Right ventricle myocardium superior (tissue), 1 donor: ENCODE data around the gene CPD. TPM values are rescaled to one million over a fixed set of nuclear protein-coding genes. Genes with fewer than 3 reads are reported as not detected.
A peak's percentile ranks its signal among the peaks of the same experiment; 100 is the strongest.
"Not testable (repeated sequence)": the region's sequence is repeated elsewhere in the genome, so short reads cannot be mapped to it uniquely, and the experiment has no call there.

Source experiments
- ATAC-seq: fragments of 200-7000 bp; cut with Tn5 transposase; one replicate; pipeline ENCODE4 v1.9.1; 2020; ENCODE audit warnings: mild to moderate bottlenecking; ENCODE audit not compliant: poor library complexity
- DNase-seq: peaks from one replicate; pipeline ENCODE4 v3.0.0-alpha.2; 2020
- intact Hi-C: fragments of 100-400 bp; cut with DNase I; formaldehyde crosslinking; loops from one replicate; pipeline ENCODE4 v1.11.2; 2022
- long read RNA-seq: library from polyadenylated mRNA; unstranded; transcript quantifications from one replicate; pipeline ENCODE4 v2.0.0, GENCODE V29; 2021
- total RNA-seq: library from RNA; stranded (reverse); fragmentation: NEBNext Ultra II Directional; extraction: Animal tissue kit (Norgen Biotek cat#: 25700); gene quantifications from one replicate; pipeline ENCODE4 v1.2.1, GENCODE V29; 2021
- donor health status: DM: no; HTN: yes; CAD: no; lungs with severe emphysema.

The CPD gene
- total RNA-seq = 16.1 TPM
- long read RNA-seq, full-length matches to known transcripts = 9 of 11 reads
- long read RNA-seq, partial matches to known transcripts = 0 of 11 reads
- long read RNA-seq, other reads (novel, unspliced or antisense) = 2 of 11 reads

DNA sequence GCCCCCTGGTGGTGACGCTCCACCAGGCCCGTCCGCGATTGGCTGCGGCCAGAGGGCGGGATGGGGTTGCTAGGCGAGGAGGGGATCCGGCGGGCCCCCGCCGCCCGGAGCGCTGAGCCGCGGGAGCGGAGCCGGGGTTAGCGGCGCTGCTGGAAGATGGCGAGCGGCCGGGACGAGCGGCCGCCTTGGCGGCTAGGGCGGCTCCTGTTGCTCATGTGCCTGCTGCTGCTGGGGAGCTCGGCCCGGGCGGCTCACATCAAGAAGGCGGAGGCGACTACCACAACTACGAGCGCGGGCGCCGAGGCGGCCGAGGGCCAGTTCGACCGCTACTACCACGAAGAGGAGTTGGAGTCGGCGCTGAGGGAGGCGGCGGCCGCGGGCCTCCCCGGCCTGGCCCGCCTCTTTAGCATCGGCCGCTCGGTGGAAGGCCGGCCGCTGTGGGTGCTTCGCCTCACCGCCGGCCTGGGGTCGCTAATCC, at the start of gene CPD:
TSS of gene CPD (plus strand) at position 103 of the 478 bp plus-strand sequence. CDS start at position 157, 54 bp downstream.
- peak; percentile 99 for ATAC-seq

GRCh38 chr17:30332057-30332542, 46.6 kb upstream of the CPD start:
- no peak for DNase-seq
- ATAC-seq = no peak
- intact Hi-C loops = no loop called here

More for the DNA sequence above, at the start of gene CPD:
- DNase-seq = peak; percentile 98
- intact Hi-C loops = loop anchor here (5.0 kb wide), 1 partner anchor 37 kb away; no protein-coding TSS in a partner anchor

GRCh38 chr17:30333503-30334360, 45.0 kb upstream of the CPD start, which contains the start of gene TMIGD1:
TMIGD1 (minus strand) TSS chr17:30334057; CDS start chr17:30332133, 1,924 bp downstream.
- intact Hi-C loops = no loop called here
- ATAC-seq = no peak
- DNase-seq = no peak

DNA sequence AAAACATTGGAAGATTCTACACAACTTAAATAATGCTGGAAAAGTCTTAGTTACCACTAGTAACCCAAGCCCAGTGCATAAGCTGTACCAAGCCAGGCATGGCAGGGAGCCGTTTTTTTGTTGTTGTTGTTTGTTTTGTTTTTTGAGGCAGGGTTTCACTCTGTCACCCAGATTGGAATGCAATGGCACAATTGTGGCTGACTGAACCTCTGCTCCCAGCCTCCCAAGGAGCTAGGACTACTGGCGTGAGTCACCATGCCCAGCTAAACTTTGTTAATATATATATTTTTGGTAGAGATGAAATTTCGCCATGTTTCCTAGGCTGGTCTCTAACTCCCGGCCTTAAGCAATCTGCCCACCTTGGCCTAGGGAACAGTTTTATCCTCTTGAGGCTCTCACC, 44.3 kb upstream of the CPD start:
- no peak for DNase-seq
- ATAC-seq = no peak
- intact Hi-C loops = no loop called here

- ATAC-seq = peak; percentile 37
- intact Hi-C loops = no loop called here
- DNase-seq = no peak
Observed at GRCh38 chr17:30336369-30337171, 42.2 kb upstream of the CPD start.

- ATAC-seq (no peak), DNase-seq (no peak)
- intact Hi-C loops = no loop called here
Observed at GRCh38 chr17:30337393-30337999, 41.2 kb upstream of the CPD start.

DNA sequence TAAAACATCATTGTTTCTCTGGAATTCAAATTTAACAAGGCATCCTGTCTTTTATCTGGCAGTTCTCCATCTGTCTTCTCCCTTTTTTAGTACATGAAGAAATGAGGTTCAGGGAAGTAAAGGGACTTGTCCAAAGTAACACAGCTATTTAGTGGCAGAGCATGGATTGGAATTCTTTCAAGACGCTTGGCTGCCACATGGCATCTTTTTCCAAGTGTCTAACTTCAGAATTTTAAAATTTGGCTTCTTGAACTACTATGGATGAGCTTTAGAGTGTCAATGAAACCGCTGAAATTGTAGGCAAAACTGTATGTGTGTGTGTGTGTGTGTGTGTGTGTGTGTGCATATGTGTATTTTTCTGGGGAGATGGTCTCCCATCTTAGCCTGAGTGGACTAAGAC, 39.6 kb upstream of the CPD start:
- ATAC-seq (no peak), DNase-seq (no peak)
- intact Hi-C loops = no loop called here

DNA sequence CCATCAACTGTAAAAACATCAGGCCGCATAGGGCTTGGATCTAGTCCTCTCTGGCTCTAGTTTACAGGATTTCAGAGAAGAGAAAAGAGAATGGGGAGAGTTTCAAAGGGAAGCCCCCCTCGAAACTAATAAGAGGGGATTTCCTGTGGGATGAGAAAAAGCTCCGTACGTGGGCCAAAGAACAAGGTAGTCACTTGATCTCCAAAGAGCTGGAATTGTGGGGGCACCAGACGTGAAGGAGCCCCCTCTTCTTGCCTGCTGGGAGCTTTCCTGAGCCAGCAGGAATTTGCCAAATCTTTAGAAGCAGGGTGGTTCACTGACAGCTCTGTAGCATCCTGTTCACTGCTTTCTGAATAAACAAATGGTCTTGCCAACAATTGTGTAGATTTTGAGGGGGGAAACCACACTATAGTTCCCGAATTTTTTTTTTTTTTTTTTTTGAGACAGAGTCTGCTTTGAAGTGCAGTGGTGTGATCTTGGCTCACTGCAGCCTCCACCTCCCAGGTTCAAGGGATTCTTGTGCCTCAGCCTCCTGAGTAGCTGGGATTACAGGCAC, 37.8 kb upstream of the CPD start:
- intact Hi-C loops = loop anchor here (5.0 to 10.0 kb wide), 2 partner anchors 36 to 124 kb away; partner anchors contain the start of gene CPD
- no peak for DNase-seq
- no peak for ATAC-seq

DNA sequence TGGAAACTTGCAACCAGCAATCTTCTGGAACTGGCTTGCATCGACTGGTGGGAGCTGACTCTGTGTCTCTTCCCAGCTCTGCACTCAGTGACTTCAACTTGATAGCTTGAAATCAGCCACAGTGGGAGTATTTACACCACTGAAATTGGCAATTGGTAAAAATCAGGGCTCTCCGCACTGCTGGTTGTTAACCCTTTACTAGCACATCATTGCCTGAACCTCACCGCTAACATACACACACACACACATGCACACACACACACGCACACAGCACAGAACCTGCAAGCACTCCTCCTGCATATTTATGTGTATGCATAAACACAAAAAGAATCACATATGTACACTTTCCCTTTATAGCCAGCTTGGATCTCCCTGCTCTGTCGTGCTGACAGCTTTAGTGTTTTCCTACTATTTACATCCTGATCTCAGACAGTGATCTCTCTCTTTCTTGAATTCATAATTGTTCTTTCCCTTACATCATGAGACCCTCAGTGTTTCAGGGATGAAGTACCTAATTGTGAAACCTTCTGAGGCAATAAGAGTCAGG, 37.0 kb upstream of the CPD start:
- DNase-seq (no peak), ATAC-seq (no peak)
- intact Hi-C loops = loop anchor here (5.0 to 10.0 kb wide), 2 partner anchors 36 to 123 kb away; partner anchors contain the start of gene CPD

DNA sequence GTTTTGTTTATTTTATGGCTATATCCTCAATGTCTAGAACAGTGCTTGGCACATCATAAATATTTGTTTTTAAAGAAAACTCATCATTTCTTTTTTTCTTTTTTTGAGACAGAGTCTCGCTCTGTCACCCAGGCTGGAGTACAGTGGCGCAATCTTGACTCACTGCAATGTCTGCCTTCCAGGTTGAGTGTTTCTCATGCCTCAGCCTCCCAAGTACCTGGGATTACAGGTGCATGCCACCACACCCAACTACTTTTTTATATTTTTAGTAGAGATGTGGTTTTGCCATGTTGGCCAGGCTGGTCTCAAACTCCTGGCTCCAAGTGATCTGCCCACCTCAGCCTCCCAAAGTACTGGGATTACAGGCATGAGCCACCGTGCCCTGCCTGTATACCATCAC, 35.5 kb upstream of the CPD start:
- not testable (repeated sequence) for ATAC-seq, DNase-seq
- intact Hi-C loops = loop anchor here (5.0 to 10.0 kb wide), 2 partner anchors 34 to 122 kb away; partner anchors contain the start of gene CPD

GRCh38 chr17:30343796-30344195, 34.9 kb upstream of the CPD start:
- ATAC-seq (no peak), DNase-seq (no peak)
- intact Hi-C loops = loop anchor here (5.0 to 10.0 kb wide), 2 partner anchors 34 to 121 kb away; partner anchors contain the start of gene CPD

GRCh38 chr17:30344283-30345088, 34.2 kb upstream of the CPD start:
- intact Hi-C loops = loop anchor here (5.0 to 10.0 kb wide), 2 partner anchors 33 to 120 kb away; partner anchors contain the start of gene CPD
- ATAC-seq (peak; percentile 93), DNase-seq (peak; percentile 62)

DNA sequence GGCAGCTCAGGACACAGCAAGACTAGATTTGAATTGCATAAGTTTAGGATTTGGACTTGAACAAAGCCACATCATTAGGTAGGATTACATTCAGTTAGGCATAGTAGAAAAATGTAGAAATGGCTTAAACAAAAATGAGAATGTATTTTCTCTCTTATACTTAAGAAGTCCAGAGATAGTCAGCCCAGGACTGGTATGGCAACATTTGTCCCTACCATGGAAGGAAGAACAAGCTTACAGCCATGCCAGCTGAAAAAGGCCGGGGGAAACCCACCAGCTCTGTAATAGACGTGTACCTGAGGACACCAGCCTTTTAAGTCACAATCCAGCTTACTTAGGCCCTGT, 33.7 kb upstream of the CPD start:
- intact Hi-C loops = loop anchor here (10.0 kb wide), 1 partner anchor 120 kb away; no protein-coding TSS in a partner anchor
- ATAC-seq (no peak), DNase-seq (no peak)

GRCh38 chr17:30345527-30346075, 33.1 kb upstream of the CPD start:
- intact Hi-C loops = loop anchor here (10.0 kb wide), 1 partner anchor 119 kb away; no protein-coding TSS in a partner anchor
- no peak for ATAC-seq

DNA sequence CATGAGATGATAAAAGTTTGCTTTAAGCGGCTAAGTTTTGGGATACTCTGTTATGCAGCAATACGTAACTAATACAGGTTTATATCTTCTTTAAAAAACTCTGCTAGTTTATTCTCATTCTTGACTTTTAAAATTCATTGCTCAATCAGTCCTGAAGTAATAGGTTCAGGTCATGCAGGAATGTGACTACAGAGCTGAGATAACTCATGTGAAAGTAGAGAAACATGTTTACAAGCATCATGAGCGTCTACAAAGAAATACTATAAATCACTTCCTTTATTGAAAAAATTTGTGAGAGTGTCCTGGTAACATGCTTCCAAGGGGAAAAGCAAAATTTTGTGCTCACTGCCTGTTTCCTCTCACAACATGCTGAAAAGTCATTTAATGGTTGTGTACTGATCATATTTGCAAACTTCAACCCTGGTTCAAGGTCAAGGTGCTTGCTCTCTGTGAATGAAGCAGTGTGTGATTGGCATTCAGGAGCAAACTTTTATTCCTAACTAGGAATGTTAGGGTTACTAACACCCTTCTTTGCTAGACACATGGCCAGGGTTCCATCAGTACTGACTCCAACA, 32.4 kb upstream of the CPD start:
- intact Hi-C loops = loop anchor here (10.0 kb wide), 1 partner anchor 118 kb away; no protein-coding TSS in a partner anchor
- no peak for DNase-seq
- ATAC-seq = no peak

More at GRCh38 chr17:30345527-30346075, 33.1 kb upstream of the CPD start:
- DNase-seq = no peak

DNA sequence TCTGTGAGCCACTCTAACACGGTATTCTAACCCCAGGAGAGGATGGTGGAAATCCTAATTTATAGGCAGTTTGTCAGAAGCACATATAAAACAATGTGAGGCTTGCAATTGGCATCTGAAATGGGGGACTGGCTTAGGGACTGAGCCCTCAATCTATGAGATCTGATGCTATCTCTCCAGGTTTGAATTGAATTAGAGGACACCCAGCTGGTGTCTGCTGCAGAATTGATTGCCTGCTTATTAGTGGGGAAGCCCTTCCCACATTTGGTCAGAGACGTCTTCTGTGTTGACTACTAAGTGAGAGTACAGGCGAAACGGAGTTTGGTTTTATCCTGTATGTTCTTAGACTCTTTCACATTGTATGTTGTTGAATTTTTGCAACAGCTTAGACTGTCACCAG, 31.2 kb upstream of the CPD start:
- intact Hi-C loops = loop anchor here (10.0 kb wide), 1 partner anchor 117 kb away; no protein-coding TSS in a partner anchor

More for the DNA sequence above, 31.2 kb upstream of the CPD start:
- ATAC-seq (no peak), DNase-seq (no peak)
